Tibial nerve (tissue), 4 donors: ENCODE results near the gene NMNAT1.

Source experiments
- CTCF ChIP-seq, 5 experiments: fragments of 200-600 bp in 3 of 5; fragments of 450-650 bp in 2 of 5; sonication (generic) in 3 of 5; IDR thresholded peaks; one replicate each; pipeline ENCODE4 v1.5.1; 2016 to 2019; ENCODE audit warnings: antibody characterized with exemption in 5 of 5, mild to moderate bottlenecking in 3 of 5, moderate library complexity in 2 of 5
- EP300 ChIP-seq, 2 donors: sonication (generic); formaldehyde crosslinking; IDR thresholded peaks; one replicate each; pipeline ENCODE4 v1.6.1; 2017; ENCODE audit warnings: antibody characterized with exemption in 2 of 2, mild to moderate bottlenecking in 1 of 2
- POLR2A ChIP-seq, 2 donors: fragments of 450-650 bp; IDR thresholded peaks; one replicate each; pipeline ENCODE4 v1.6.1; 2017; ENCODE audit warnings: antibody characterized with exemption in 2 of 2, mild to moderate bottlenecking in 2 of 2, moderate library complexity in 2 of 2

GRCh38 chr1:10033359-10033845, 90.1 kb downstream of the NMNAT1 start:
- TF ChIP-seq CTCF (IDR thresholded peaks at IDR 0.05), result no peak
- no peak for TF ChIP-seq POLR2A (IDR thresholded peaks at IDR 0.05)
- TF ChIP-seq EP300 (IDR thresholded peaks at IDR 0.05), result no peak
